HPDE6-E6E7 (cell line): ENCODE measurements around the gene THSD7A.

Source experiments
- DNase-seq: peaks from one replicate; pipeline ENCODE4 v3.0.0; 2011; ENCODE audit warnings: missing footprints; ENCODE audit errors: extremely low spot score

THSD7A gene

GRCh38 chr7:11810043-11810625 lies 21.9 kb downstream of the THSD7A start:
- DNase-seq = no peak

DNA sequence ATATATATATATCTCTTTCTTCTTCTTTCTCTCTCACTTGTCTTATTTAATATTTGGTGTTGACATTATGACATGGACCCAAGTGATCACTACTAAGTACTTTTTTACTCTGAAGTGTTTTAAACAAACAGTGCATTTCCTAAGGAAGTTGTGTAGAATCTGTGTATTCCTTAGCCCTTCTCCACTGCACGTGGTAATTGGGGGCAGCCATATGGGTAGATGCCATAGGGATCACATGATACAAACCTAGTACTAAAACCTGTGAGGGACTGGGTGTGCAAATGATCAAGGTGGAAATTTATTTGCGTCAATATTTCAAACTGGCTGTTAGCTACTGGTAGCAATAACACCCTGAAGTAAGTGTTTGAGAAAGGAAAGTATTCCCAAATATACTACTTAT lies 25.0 kb downstream of the THSD7A start:
- no peak for DNase-seq

DNA sequence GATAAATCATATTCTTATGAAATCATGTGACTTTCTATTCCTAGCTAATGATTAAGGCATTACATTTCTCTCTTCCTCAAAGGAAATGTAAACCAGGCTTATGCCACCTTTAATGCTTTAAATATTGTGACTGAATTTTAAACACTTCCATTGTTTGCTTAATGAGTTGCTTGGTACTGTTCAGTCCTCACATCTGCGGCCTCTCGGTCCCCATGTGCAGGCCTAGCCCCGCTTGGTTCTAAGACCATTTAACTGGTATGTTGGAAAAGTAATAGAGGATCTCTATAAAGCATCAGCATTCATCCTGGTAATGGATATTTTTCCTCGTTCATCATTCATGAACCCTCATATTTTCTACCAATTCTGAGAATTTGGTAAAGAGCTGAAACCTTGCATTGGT lies 27.4 kb downstream of the THSD7A start:
- no peak for DNase-seq

DNA sequence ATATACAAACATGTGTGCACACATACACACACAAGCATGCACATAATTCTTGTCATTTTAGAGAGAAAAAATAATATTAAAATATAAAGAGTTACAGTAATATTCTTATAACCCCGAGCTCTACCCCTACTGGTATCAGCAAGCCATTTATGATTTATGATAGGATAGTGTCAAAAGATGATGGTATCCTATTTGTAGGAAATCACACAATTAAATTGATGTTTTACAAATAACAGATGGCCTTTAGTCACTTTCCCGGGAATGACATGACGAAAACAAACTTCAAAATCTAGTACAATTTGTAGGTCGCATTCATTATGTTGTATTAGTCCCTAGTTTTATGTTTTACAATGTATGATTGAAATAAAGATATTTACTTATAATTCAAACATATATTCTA lies 36.8 kb downstream of the THSD7A start:
- DNase-seq = no peak

DNA sequence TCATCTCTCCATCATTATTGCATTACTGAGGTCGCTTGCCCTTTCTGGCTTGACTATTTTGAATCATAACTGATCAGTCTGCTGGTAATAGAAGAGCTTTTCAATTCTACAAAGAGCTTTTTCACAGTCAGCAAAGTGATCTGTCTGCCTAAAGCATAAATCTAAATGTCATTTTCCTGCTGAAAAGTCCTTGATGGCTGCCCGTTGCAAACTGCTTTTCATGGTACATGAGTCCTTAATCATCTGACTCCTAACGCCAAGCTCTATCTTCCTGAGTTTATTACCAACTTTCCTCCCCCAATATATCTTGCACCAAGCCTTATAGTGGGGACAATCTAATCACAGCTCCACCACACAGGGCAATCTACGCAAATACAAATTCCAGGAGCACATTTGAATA lies 39.8 kb downstream of the THSD7A start:
- DNase-seq = no peak

GRCh38 chr7:11788568-11788967 lies 43.4 kb downstream of the THSD7A start:
- no peak for DNase-seq

GRCh38 chr7:11787534-11787933 lies 44.5 kb downstream of the THSD7A start:
- no peak for DNase-seq

DNA sequence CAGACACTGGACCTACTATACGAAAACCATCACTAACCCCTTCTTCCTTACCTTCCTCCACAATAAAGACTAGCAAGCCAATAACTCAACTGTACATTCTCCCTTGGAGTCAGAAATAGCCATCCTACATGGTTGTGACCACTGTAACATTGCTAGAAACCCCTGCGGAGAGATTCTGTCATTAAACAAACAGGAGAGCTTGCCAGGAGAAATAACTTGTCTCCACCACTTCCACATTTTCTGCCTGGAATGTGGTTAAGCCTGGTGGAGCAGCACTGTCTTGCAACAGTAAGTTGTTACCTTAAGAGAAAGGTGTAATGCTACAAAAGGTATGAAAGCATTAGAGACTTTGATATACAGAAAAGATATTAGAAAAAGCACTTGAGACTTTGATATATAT lies 45.8 kb downstream of the THSD7A start:
- peak; percentile 1 for DNase-seq

- no peak for DNase-seq
Observed at GRCh38 chr7:11784769-11785536, 47.0 kb downstream of the THSD7A start.

DNA sequence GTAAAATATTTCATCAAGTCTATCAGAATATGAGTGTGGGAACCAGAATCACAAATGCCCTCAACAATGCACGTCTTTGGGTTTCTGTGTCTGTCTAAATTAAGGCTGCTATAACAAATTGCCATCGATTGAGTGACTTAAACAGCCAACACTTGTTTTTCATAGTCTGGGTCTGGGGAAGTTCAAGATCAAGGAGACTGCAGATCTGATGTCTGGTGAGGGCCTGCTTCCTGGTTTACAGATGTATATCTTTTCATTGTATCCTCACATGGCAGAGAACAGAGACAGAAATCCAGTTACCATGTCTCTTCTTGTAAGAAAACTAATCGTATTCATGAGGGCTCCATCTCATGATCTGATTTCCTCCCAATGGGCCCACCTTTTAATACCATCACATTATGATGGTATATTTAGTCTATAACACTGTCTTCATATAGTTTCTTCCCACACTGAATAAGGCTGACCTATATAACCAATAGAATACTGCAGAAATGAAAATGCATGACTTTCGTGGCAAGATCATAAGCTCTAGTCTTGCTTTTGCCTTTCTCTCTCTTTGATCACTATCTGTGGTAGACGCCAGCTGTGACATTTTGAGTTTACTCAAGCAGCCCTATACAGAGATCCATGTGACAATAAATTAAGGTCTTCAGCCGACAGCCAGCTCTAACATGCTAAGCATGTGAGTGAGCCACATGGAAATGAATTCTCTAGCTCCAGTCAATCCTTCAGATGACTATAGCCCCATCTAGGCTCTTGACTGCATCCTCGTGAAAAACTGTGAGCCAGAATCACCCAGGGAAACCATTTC lies 51.9 kb downstream of the THSD7A start:
- no peak for DNase-seq

DNA sequence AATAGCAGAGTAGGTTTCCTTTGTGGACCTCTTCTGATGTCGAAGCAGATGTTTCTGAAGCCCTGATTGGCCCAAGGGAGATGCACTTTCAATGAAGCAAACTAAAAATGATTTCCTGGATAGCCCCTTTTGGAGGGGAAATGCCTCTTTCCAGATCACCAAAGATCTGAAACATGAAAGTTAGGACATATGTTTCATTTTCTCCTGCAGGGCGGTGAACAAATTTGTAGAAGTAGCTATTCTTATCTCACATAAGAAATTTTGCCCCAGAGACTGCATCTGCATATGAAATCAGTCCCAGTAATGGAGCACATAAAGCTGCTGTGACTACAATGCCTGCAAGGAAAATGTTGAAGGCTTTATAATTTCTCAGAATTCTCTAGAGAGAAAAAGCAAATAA lies 56.0 kb downstream of the THSD7A start:
- DNase-seq = no peak

GRCh38 chr7:11775401-11775800 lies 56.6 kb downstream of the THSD7A start:
- no peak for DNase-seq

GRCh38 chr7:11768263-11768662 lies 63.7 kb downstream of the THSD7A start:
- DNase-seq = no peak

- no peak for DNase-seq
Observed at GRCh38 chr7:11767148-11767547, 64.8 kb downstream of the THSD7A start.

DNA sequence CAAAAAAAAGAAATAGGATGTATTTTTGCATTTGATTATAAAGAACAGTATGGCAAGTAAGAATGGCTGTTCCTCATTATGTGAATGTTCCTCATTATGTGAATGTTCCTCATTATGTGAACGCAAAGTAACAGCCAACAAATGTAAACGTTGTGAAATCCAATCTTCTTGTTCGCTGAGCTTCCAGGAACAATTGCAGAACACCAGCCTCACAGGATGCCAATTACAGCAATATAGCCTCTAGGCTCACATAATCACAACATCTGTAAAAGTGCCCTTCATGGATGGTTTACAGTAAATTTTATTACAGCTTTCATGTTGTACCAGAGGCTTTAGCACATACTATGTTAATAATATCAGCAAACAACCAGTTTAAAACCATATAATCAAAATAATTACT lies 71.6 kb downstream of the THSD7A start:
- DNase-seq = no peak

DNA sequence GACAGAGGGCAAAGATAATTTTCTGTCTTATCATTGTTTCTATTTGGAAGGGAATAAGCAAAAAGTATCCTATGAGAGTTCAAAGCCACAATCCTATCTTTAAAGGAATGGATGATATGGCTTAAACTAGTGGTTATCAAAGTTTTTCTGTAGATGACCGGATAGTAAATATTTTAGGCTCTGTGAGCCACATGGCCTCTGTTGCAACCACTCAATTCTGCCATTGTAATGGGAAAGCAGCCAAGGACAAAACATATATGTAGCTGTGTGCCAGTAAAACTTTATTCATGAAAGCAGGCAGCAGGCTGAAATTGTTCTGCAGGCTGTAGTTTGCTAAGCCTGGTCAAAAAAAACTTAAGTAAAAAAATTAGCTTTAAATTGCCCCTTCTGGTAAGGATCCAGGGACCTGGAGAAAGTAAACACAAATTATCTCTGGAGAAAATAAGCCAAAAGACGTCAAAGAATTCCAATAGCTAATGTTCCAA lies 73.3 kb downstream of the THSD7A start:
- no peak for DNase-seq

GRCh38 chr7:11757153-11757552 lies 74.8 kb downstream of the THSD7A start:
- no peak for DNase-seq

GRCh38 chr7:11754933-11755332 lies 77.1 kb downstream of the THSD7A start:
- DNase-seq = no peak

GRCh38 chr7:11754123-11754522 lies 77.9 kb downstream of the THSD7A start:
- no peak for DNase-seq

GRCh38 chr7:11753433-11753832 lies 78.6 kb downstream of the THSD7A start:
- no peak for DNase-seq

GRCh38 chr7:11751807-11752389 lies 80.1 kb downstream of the THSD7A start:
- DNase-seq = no peak

DNA sequence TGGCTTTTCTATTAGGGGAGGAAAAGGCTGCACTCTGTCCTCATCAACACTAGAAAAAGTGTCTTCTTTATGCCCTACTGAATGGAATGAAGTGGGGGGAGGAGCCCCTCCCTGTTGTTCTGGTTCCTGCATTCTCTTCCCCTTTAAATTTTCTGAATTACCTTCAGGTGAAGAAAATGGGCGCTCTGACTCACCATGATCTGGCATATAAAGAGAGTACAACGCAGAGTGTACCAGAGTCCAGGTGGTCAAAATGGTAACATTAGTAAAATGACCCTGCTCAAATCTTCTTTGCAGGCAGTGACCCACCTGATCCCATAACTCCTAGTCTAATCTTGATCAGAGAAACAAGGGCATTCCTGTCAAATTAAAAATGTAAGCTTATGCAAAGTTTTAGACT lies 80.7 kb downstream of the THSD7A start:
- DNase-seq = peak; percentile 2
